HG03354 (cell line): ENCODE results near the gene SUPT3H.

Experiments
- ATAC-seq: cut with Tn5 transposase; IDR thresholded peaks from one replicate; pipeline ENCODE4 v1.9.1; 2021; ENCODE audit warnings: mild to moderate bottlenecking; ENCODE audit not compliant: unreplicated experiment, poor library complexity, severe bottlenecking

SUPT3H gene

GRCh38 chr6:44789061-44789460, 588.7 kb downstream of the SUPT3H start:
- no peak for ATAC-seq

- no peak for ATAC-seq
Observed at GRCh38 chr6:44788387-44788981, 589.2 kb downstream of the SUPT3H start.

GRCh38 chr6:44787254-44787834, 590.4 kb downstream of the SUPT3H start:
- no peak for ATAC-seq

- no peak for ATAC-seq
Observed at GRCh38 chr6:44785130-44785529, 592.6 kb downstream of the SUPT3H start.

GRCh38 chr6:44784195-44784594, 593.5 kb downstream of the SUPT3H start:
- no peak for ATAC-seq

- ATAC-seq: no peak
Observed at GRCh38 chr6:44782892-44783291, 594.8 kb downstream of the SUPT3H start.

GRCh38 chr6:44781912-44782597, 595.7 kb downstream of the SUPT3H start:
- ATAC-seq: no peak

GRCh38 chr6:44780161-44780560, 597.6 kb downstream of the SUPT3H start:
- no peak for ATAC-seq

- peak; percentile 62 for ATAC-seq
Observed at GRCh38 chr6:44779130-44779826, 598.5 kb downstream of the SUPT3H start.
